Keratinocyte (primary cell): ENCODE data around the gene TRA2A. TPM values are rescaled to one million over a fixed set of nuclear protein-coding genes. Genes with fewer than 3 reads are reported as not detected.

ENCODE experiments used
- DNase-seq: peaks from one replicate; pipeline ENCODE4 v3.0.0-alpha.2; 2011; ENCODE audit warnings: low read depth, missing footprints, low spot score
- FAIRE-seq: peaks from 2 replicates; lab custom pipeline; 2011; peaks lifted over from hg19 to GRCh38; lab: Jason Lieb, UNC
- H2AFZ ChIP-seq: 2 replicates; pipeline ENCODE4 v1.6.0; 2012; ENCODE audit warnings: low read length, control low read depth, inconsistent platforms; ENCODE audit not compliant: control insufficient read depth
- H3K27ac ChIP-seq: 2 replicates; pipeline ENCODE4 v1.5.1; 2011; ENCODE audit warnings: low read length; ENCODE audit not compliant: control insufficient read depth, insufficient read depth
- H3K27me3 ChIP-seq: 3 replicates; pipeline ENCODE4 v1.6.0; 2011; ENCODE audit warnings: low read length; ENCODE audit not compliant: control insufficient read depth, insufficient read depth; ENCODE audit errors: extremely low read depth
- H3K36me3 ChIP-seq, 2 experiments: 2 replicates in 1 of 2; 3 replicates in 1 of 2; pipeline ENCODE4 v1.5.1; 2011; ENCODE audit warnings: low read length in 2 of 2, mild to moderate bottlenecking in 1 of 2; ENCODE audit not compliant: control insufficient read depth in 2 of 2, insufficient read depth in 2 of 2; ENCODE audit errors: extremely low read depth in 1 of 2
- H3K4me1 ChIP-seq: 3 replicates; pipeline ENCODE4 v1.5.1; 2011; ENCODE audit warnings: low read length; ENCODE audit not compliant: control insufficient read depth, insufficient read depth; ENCODE audit errors: extremely low read depth
- H3K4me2 ChIP-seq: 3 replicates; pipeline ENCODE4 v1.6.0; 2011; ENCODE audit warnings: low read depth, low read length; ENCODE audit not compliant: control insufficient read depth, insufficient read depth; ENCODE audit errors: extremely low read depth
- H3K4me3 ChIP-seq, 3 experiments: fragments of 200-600 bp in 1 of 3; sonication (generic) in 1 of 3; 2 replicates in 2 of 3; 3 replicates in 1 of 3; pipeline ENCODE4 v1.5.1; 2011 to 2016; ENCODE audit warnings: low read length in 3 of 3, mild to moderate bottlenecking in 3 of 3, control low read depth in 2 of 3, inconsistent platforms in 1 of 3, low read depth in 1 of 3, mixed read lengths in 1 of 3, mixed run types in 1 of 3, moderate library complexity in 1 of 3; ENCODE audit not compliant: control insufficient read depth in 2 of 3, insufficient read depth in 2 of 3; ENCODE audit errors: extremely low read depth in 1 of 3
- H3K79me2 ChIP-seq: 2 replicates; pipeline ENCODE4 v1.6.0; 2012; ENCODE audit warnings: low read length; ENCODE audit not compliant: control insufficient read depth, insufficient read depth
- H3K9ac ChIP-seq: 3 replicates; pipeline ENCODE4 v1.6.0; 2011; ENCODE audit warnings: low read length; ENCODE audit not compliant: control insufficient read depth, insufficient read depth; ENCODE audit errors: extremely low read depth
- H3K9me1 ChIP-seq: 3 replicates; pipeline ENCODE4 v1.6.0; 2011; ENCODE audit warnings: low read length; ENCODE audit not compliant: control insufficient read depth, insufficient read depth; ENCODE audit errors: extremely low read depth
- H3K9me3 ChIP-seq: 2 replicates; pipeline ENCODE4 v1.5.1; 2012; ENCODE audit warnings: low read depth, low read length; ENCODE audit not compliant: control insufficient read depth
- H4K20me1 ChIP-seq: 3 replicates; pipeline ENCODE4 v1.6.0; 2011; ENCODE audit warnings: low read length; ENCODE audit not compliant: control insufficient read depth, insufficient read depth; ENCODE audit errors: extremely low read depth
- CTCF ChIP-seq, 3 experiments: IDR thresholded peaks in 1 of 3; conservative IDR thresholded peaks in 1 of 3; optimal IDR thresholded peaks in 1 of 3; 2 replicates in 2 of 3; 3 replicates in 1 of 3; pipeline versions ENCODE3 to v1.5.1; 2011; ENCODE audit warnings: low read length in 3 of 3, mild to moderate bottlenecking in 3 of 3, moderate library complexity in 2 of 3, control low read depth in 1 of 3, inconsistent platforms in 1 of 3; ENCODE audit not compliant: insufficient read depth in 2 of 3; ENCODE audit errors: extremely low read depth in 1 of 3
- EZH2 ChIP-seq: IDR thresholded peaks from one replicate; pipeline ENCODE4 v1.6.1; 2012; ENCODE audit warnings: inconsistent platforms, mild to moderate bottlenecking, low read length, moderate library complexity
- dilution Hi-C: fragments of 300-500 bp; cut with MboI; formaldehyde crosslinking; loops from one replicate; pipeline ENCODE4 v1.7.0; 2020; ENCODE audit warnings: low sequenced_read_pairs; ENCODE audit not compliant: extremely low pct_ligation_motif_present
- polyA plus RNA-seq, 5 experiments: library from polyadenylated mRNA; depleted of rRNA in 3 of 5; stranded (reverse) in 3 of 5; stranded (forward) in 1 of 5; unstranded in 1 of 5; fragments of >200 nt; gene quantifications; 1 replicate in 1 of 5; 2 replicates in 3 of 5; 3 replicates in 1 of 5; pipeline versions ENCODE4 v1.2.1 to v1.2.3, GENCODE V29; 2011 to 2012; ENCODE audit warnings: missing spikeins in 2 of 5, low read depth in 1 of 5, low replicate concordance in 1 of 5

TRA2A gene
- polyA plus RNA-seq, 1 donor (not counting 4 experiments of a cell fraction or from before 2014, with no cell fraction given), result 92.6 TPM

GRCh38 chr7:23475576-23475839, 56.3 kb downstream of the TRA2A start:
- no peak overlapping the region for H3K9ac ChIP-seq
- no peak overlapping the region for H3K4me2 ChIP-seq

GRCh38 chr7:23474829-23475575, 56.8 kb downstream of the TRA2A start:
- TF ChIP-seq EZH2 (no peak), CTCF (optimal IDR thresholded peaks at IDR 0.05 in 1 of 3, IDR thresholded peaks at IDR 0.05 in 1 of 3, conservative IDR thresholded peaks at IDR 0.05 in 1 of 3; ENCODE audit: extremely low read depth in 1 of 3, insufficient read depth in 2 of 3, low read length in 3 of 3) (no peak)
- Histone ChIP-seq H3K9ac (peak overlapping the region; percentile 32), H4K20me1 (no peaks in the 10 kb centered on the region), H3K79me2 (no peaks in the 10 kb centered on the region), H3K36me3 (no peaks in the 10 kb centered on the region), H3K4me1 (peaks cover 13% of the 10 kb centered on the region), H3K4me3 (peak overlapping the region; percentile 44 to 74 (median 71)), H3K27ac (no peak overlapping the region), H3K9me1 (no peaks in the 10 kb centered on the region), H3K4me2 (peak overlapping the region; percentile 91), H3K27me3 (peaks cover 50% of the 10 kb centered on the region), H3K9me3 (no peaks in the 10 kb centered on the region), H2AFZ (peak overlapping the region; percentile 74)
- no peak for DNase-seq
- no peak for FAIRE-seq
- dilution Hi-C loops, result no loop called here

More at GRCh38 chr7:23475576-23475839, 56.3 kb downstream of the TRA2A start:
- no peak overlapping the region for H3K27ac ChIP-seq
- H3K9me3 ChIP-seq, result no peaks in the 10 kb centered on the region
- no peaks in the 10 kb centered on the region for H3K9me1 ChIP-seq
- no peaks in the 10 kb centered on the region for H3K79me2 ChIP-seq
- FAIRE-seq (no peak), DNase-seq (no peak)
- no peaks in the 10 kb centered on the region for H4K20me1 ChIP-seq
- TF ChIP-seq CTCF (optimal IDR thresholded peaks at IDR 0.05 in 1 of 3, IDR thresholded peaks at IDR 0.05 in 1 of 3, conservative IDR thresholded peaks at IDR 0.05 in 1 of 3; ENCODE audit: extremely low read depth in 1 of 3, insufficient read depth in 2 of 3, low read length in 3 of 3) (no peak), EZH2 (no peak)
- peaks cover 13% of the 10 kb centered on the region for H3K4me1 ChIP-seq
- H3K4me3 ChIP-seq, result no peak overlapping the region
- dilution Hi-C loops, result no loop called here
- H2AFZ ChIP-seq, result no peak overlapping the region
- peaks cover 49% of the 10 kb centered on the region for H3K27me3 ChIP-seq
- H3K36me3 ChIP-seq, result no peaks in the 10 kb centered on the region
